GM18909 (cell line): ENCODE data around the gene MYBPHL.

Experiments used
- ATAC-seq: cut with Tn5 transposase; IDR thresholded peaks from one replicate; pipeline ENCODE4 v1.9.1; 2021; ENCODE audit warnings: mild to moderate bottlenecking; ENCODE audit not compliant: unreplicated experiment, poor library complexity

MYBPHL gene

GRCh38 chr1:109266965-109267364 is 39.8 kb downstream of the MYBPHL start:
- no peak for ATAC-seq

GRCh38 chr1:109265741-109266330 is 41.0 kb downstream of the MYBPHL start:
- ATAC-seq: no peak

GRCh38 chr1:109265016-109265415 is 41.8 kb downstream of the MYBPHL start:
- ATAC-seq: no peak

GRCh38 chr1:109264379-109264755 is 42.4 kb downstream of the MYBPHL start:
- no peak for ATAC-seq

- peak; percentile 74 for ATAC-seq
These were observed 43.0 kb downstream of the MYBPHL start for GRCh38 chr1:109263597-109264378.

GRCh38 chr1:109263234-109263596 is 43.6 kb downstream of the MYBPHL start:
- ATAC-seq: peak; percentile 13

- ATAC-seq: no peak
These were observed 44.4 kb downstream of the MYBPHL start for GRCh38 chr1:109262231-109263055.

GRCh38 chr1:109261578-109261977 is 45.2 kb downstream of the MYBPHL start:
- no peak for ATAC-seq

- no peak for ATAC-seq
These were observed 45.8 kb downstream of the MYBPHL start for GRCh38 chr1:109261006-109261405.

- ATAC-seq: no peak
These were observed 46.9 kb downstream of the MYBPHL start for GRCh38 chr1:109259674-109260557.

GRCh38 chr1:109258481-109259466 is 48.0 kb downstream of the MYBPHL start:
- no peak for ATAC-seq

GRCh38 chr1:109257682-109258421 is 49.0 kb downstream of the MYBPHL start:
- no peak for ATAC-seq

- no peak for ATAC-seq
These were observed 49.7 kb downstream of the MYBPHL start for GRCh38 chr1:109256971-109257681.

GRCh38 chr1:109256085-109256484 is 50.7 kb downstream of the MYBPHL start:
- ATAC-seq: no peak

- no peak for ATAC-seq
These were observed 51.1 kb downstream of the MYBPHL start for GRCh38 chr1:109255678-109256077.

GRCh38 chr1:109255097-109255651 is 51.6 kb downstream of the MYBPHL start:
- ATAC-seq: no peak

GRCh38 chr1:109254621-109255096 is 52.2 kb downstream of the MYBPHL start:
- ATAC-seq: no peak
